Gastrocnemius medialis (tissue), 4 donors: ENCODE data around the gene SPCS3. TPM values are rescaled to one million over a fixed set of nuclear protein-coding genes. Genes with fewer than 3 reads are reported as not detected.

Source experiments
- ATAC-seq, 2 donors: fragments of 150-250 bp; one replicate each; pipeline ENCODE4 v1.9.1; 2016
- DNase-seq, 2 donors: peaks; one replicate each; pipeline ENCODE4 v3.0.0-alpha.2; 2019
- H3K27ac ChIP-seq, 4 donors: fragments of 200-600 bp; sonication (generic); 1 replicate in 1 of 4; 2 replicates in 3 of 4; pipeline ENCODE4 v1.5.1; 2016 to 2018; ENCODE audit warnings: mild to moderate bottlenecking in 2 of 4, moderate library complexity in 1 of 4
- H3K27me3 ChIP-seq, 3 donors: fragments of 200-600 bp; sonication (generic) in 2 of 3; 1 replicate in 1 of 3; 2 replicates in 2 of 3; pipeline versions ENCODE4 v1.5.1 to v1.6.0; 2016 to 2019; ENCODE audit warnings: mild to moderate bottlenecking in 1 of 3, moderate library complexity in 1 of 3
- H3K36me3 ChIP-seq, 2 donors: fragments of 200-600 bp; sonication (generic) in 1 of 2; one replicate each; pipeline ENCODE4 v1.5.1; 2017 to 2018
- H3K4me1 ChIP-seq, 2 donors: fragments of 200-600 bp; sonication (generic) in 1 of 2; one replicate each; pipeline ENCODE4 v1.5.1; 2016 to 2017; ENCODE audit warnings: mild to moderate bottlenecking in 2 of 2
- H3K4me3 ChIP-seq, 4 donors: fragments of 200-600 bp; sonication (generic) in 3 of 4; 1 replicate in 1 of 4; 2 replicates in 3 of 4; pipeline ENCODE4 v1.5.1; 2016 to 2019; ENCODE audit warnings: mild to moderate bottlenecking in 2 of 4
- H3K9me3 ChIP-seq, 3 donors: fragments of 200-600 bp; sonication (generic) in 2 of 3; 1 replicate in 1 of 3; 2 replicates in 2 of 3; pipeline ENCODE4 v1.5.1; 2016 to 2019
- CTCF ChIP-seq, 5 experiments: fragments of 450-650 bp in 3 of 5; fragments of 200-600 bp in 2 of 5; sonication (generic) in 2 of 5; IDR thresholded peaks in 4 of 5; conservative IDR thresholded peaks in 1 of 5; 1 replicate in 4 of 5; 2 replicates in 1 of 5; pipeline ENCODE4 v1.5.1; 2016 to 2019; ENCODE audit warnings: antibody characterized with exemption in 5 of 5, mild to moderate bottlenecking in 3 of 5, moderate library complexity in 3 of 5
- POLR2A ChIP-seq, 2 donors: fragments of 450-650 bp; IDR thresholded peaks; one replicate each; pipeline ENCODE4 v1.6.1; 2017; ENCODE audit warnings: antibody characterized with exemption in 2 of 2, mild to moderate bottlenecking in 2 of 2, moderate library complexity in 2 of 2
- in situ Hi-C, 4 donors: fragments of 200-750 bp; cut with MboI; loops; one replicate each; pipeline versions ENCODE4 v1.15.0 to v1.8.0; 2017; ENCODE audit warnings: low sequenced_read_pairs in 4 of 4
- intact Hi-C: fragments of 100-400 bp; cut with DNase I; formaldehyde crosslinking; loops from one replicate; pipeline ENCODE4 v1.15.1; 2023; ENCODE audit warnings: low total_unique reads
- total RNA-seq, 4 donors: library from RNA; depleted of rRNA; stranded (reverse); fragments of >200 nt; gene quantifications; one replicate each; pipeline versions ENCODE4 v1.1.0 to v1.2.3, GENCODE V29; 2016

SPCS3 gene
- total RNA-seq, 4 donors from 2014 or later = 25.7 to 37.7 (median 34.7) TPM

GRCh38 chr4:176367771-176368465 is 48.2 kb downstream of the SPCS3 start:
- DNase-seq (no peak), ATAC-seq (no peak)
- Histone ChIP-seq H3K27ac (no peak overlapping the region), H3K27me3 (no peaks in the 10 kb centered on the region), H3K36me3 (no peaks in the 10 kb centered on the region), H3K9me3 (no peaks in the 10 kb centered on the region), H3K4me1 (no peaks in the 10 kb centered on the region), H3K4me3 (no peak overlapping the region)
- TF ChIP-seq CTCF (IDR thresholded peaks at IDR 0.05 in 4 of 5, conservative IDR thresholded peaks at IDR 0.05 in 1 of 5) = no peak
- no peak for TF ChIP-seq POLR2A (IDR thresholded peaks at IDR 0.05)
- in situ Hi-C loops = no loop called here
- intact Hi-C loops = no loop called here

- no peak for DNase-seq
- Histone ChIP-seq H3K4me1 (no peaks in the 10 kb centered on the region), H3K36me3 (no peaks in the 10 kb centered on the region), H3K9me3 (no peaks in the 10 kb centered on the region), H3K27me3 (no peaks in the 10 kb centered on the region), H3K4me3 (no peak overlapping the region), H3K27ac (no peak overlapping the region)
- in situ Hi-C loops = loop anchor here in 3 of 4 donors (10.0 to 25.0 kb wide), 2 partner anchors 661 to 679 kb away; no protein-coding TSS in a partner anchor
- intact Hi-C loops = loop anchor here (10.0 kb wide), 1 partner anchor 419 kb away; the partner anchor contains the start of gene VEGFC
- ATAC-seq = no peak
- TF ChIP-seq CTCF (IDR thresholded peaks at IDR 0.05 in 4 of 5, conservative IDR thresholded peaks at IDR 0.05 in 1 of 5) (peak in 2 of 5 experiments; percentile 20 to 41), POLR2A (IDR thresholded peaks at IDR 0.05) (no peak)
These were observed 56.4 kb downstream of the SPCS3 start for GRCh38 chr4:176376032-176376614.

GRCh38 chr4:176377780-176378179 is 58.0 kb downstream of the SPCS3 start:
- intact Hi-C loops (loop anchor here (10.0 kb wide), 1 partner anchor 417 kb away; the partner anchor contains the start of gene VEGFC), in situ Hi-C loops (loop anchor here in 3 of 4 donors (10.0 to 25.0 kb wide), 2 partner anchors 660 to 677 kb away; no protein-coding TSS in a partner anchor)
- no peaks in the 10 kb centered on the region for H3K9me3 ChIP-seq
- H3K4me3 ChIP-seq = no peak overlapping the region
- TF ChIP-seq CTCF (IDR thresholded peaks at IDR 0.05 in 4 of 5, conservative IDR thresholded peaks at IDR 0.05 in 1 of 5) = peak in 4 of 5 experiments; percentile 18 to 30 (median 24)
- no peak for TF ChIP-seq POLR2A (IDR thresholded peaks at IDR 0.05)
- H3K4me1 ChIP-seq = no peaks in the 10 kb centered on the region
- ATAC-seq (no peak), DNase-seq (no peak)
- H3K27ac ChIP-seq = no peak overlapping the region
- H3K27me3 ChIP-seq = no peaks in the 10 kb centered on the region
- no peaks in the 10 kb centered on the region for H3K36me3 ChIP-seq

- Histone ChIP-seq H3K4me1 (no peaks in the 10 kb centered on the region), H3K27ac (peak overlapping the region in 1 of 4 donors; percentile 36), H3K9me3 (no peaks in the 10 kb centered on the region), H3K4me3 (peak overlapping the region in 1 of 4 donors; percentile 40), H3K36me3 (no peaks in the 10 kb centered on the region), H3K27me3 (no peaks in the 10 kb centered on the region)
- ATAC-seq (no peak), DNase-seq (no peak)
- in situ Hi-C loops = loop anchor here in 1 of 4 donors (25.0 kb wide), 1 partner anchor 657 kb away; no protein-coding TSS in a partner anchor
- intact Hi-C loops = no loop called here
- TF ChIP-seq CTCF (IDR thresholded peaks at IDR 0.05 in 4 of 5, conservative IDR thresholded peaks at IDR 0.05 in 1 of 5) (no peak), POLR2A (IDR thresholded peaks at IDR 0.05) (no peak)
These were observed 60.8 kb downstream of the SPCS3 start for GRCh38 chr4:176380352-176381157.

Other genes starting within 250 kb of the SPCS3 start
- gene SPATA4, start 124.4 kb upstream of the SPCS3 start, total RNA-seq = under 1 TPM in 2 of 4 donors, not detected in 2; 0.22 to 0.29 TPM
- 100 to 1,000 TPM in 3 of 4 donors, 10 to 100 TPM in 1; 48.7 to 284 (median 179) TPM for gene ASB5, start 50.7 kb upstream of the SPCS3 start, total RNA-seq